Dermis blood vessel endothelial cell (primary cell): ENCODE measurements around the gene KIF3C. TPM values are rescaled to one million over a fixed set of nuclear protein-coding genes. Genes with fewer than 3 reads are reported as not detected.
"Not testable (repeated sequence)": the region's sequence is repeated elsewhere in the genome, so short reads cannot be mapped to it uniquely, and the experiment has no call there.

Experiments
- DNase-seq: peaks from one replicate; pipeline ENCODE4 v3.0.0; 2010
- total RNA-seq: library from RNA; depleted of rRNA; stranded (reverse); fragments of >200 nt; gene quantifications from 2 replicates; pipeline ENCODE4 v1.2.3, GENCODE V29; 2014

KIF3C gene
- total RNA-seq, 1 donor from 2014 or later = 12.6 TPM

GRCh38 chr2:25998816-25999383, 16.6 kb upstream of the KIF3C start:
- DNase-seq = not testable (repeated sequence)

- DNase-seq = no peak
These were observed 14.5 kb upstream of the KIF3C start for GRCh38 chr2:25996844-25997243.

- DNase-seq = no peak
These were observed 12.2 kb upstream of the KIF3C start for GRCh38 chr2:25994509-25994908.

- no peak for DNase-seq
These were observed 10.8 kb upstream of the KIF3C start for GRCh38 chr2:25993049-25993448.

- no peak for DNase-seq
These were observed 10.3 kb upstream of the KIF3C start for GRCh38 chr2:25992556-25992955.

- no peak for DNase-seq
These were observed 9.7 kb upstream of the KIF3C start for GRCh38 chr2:25991965-25992364.

- no peak for DNase-seq
These were observed 6.9 kb upstream of the KIF3C start for GRCh38 chr2:25989154-25989553.

GRCh38 chr2:25988134-25988533, 5.8 kb upstream of the KIF3C start:
- no peak for DNase-seq

GRCh38 chr2:25983735-25984134, 1.4 kb upstream of the KIF3C start:
- DNase-seq = no peak

- DNase-seq = no peak
These were observed 627 bp upstream of the KIF3C start for GRCh38 chr2:25982968-25983280.

GRCh38 chr2:25981596-25982272, 563 bp downstream of the KIF3C start:
- no peak for DNase-seq

GRCh38 chr2:25980951-25981350, 1.3 kb downstream of the KIF3C start:
- DNase-seq = no peak

GRCh38 chr2:25980076-25980887, 2.0 kb downstream of the KIF3C start:
- DNase-seq = no peak

GRCh38 chr2:25979001-25979400, 3.3 kb downstream of the KIF3C start:
- DNase-seq = no peak

- DNase-seq = no peak
These were observed 4.5 kb downstream of the KIF3C start for GRCh38 chr2:25977768-25978167.

- peak; percentile 44 for DNase-seq
These were observed 5.1 kb downstream of the KIF3C start for GRCh38 chr2:25976983-25977741.

GRCh38 chr2:25972049-25972823, 10.1 kb downstream of the KIF3C start:
- DNase-seq = peak; percentile 75

- DNase-seq = no peak
These were observed 10.7 kb downstream of the KIF3C start for GRCh38 chr2:25971596-25971995.

- DNase-seq = no peak
These were observed 15.6 kb downstream of the KIF3C start for GRCh38 chr2:25966531-25967270.

- DNase-seq = no peak
These were observed 17.4 kb downstream of the KIF3C start for GRCh38 chr2:25964891-25965290.

- DNase-seq = peak; percentile 95
These were observed 21.4 kb downstream of the KIF3C start for GRCh38 chr2:25960920-25961319.

- no peak for DNase-seq
These were observed 21.9 kb downstream of the KIF3C start for GRCh38 chr2:25960396-25960795.
